Gastroesophageal sphincter (tissue), 4 donors: ENCODE data around the gene COL15A1. TPM values are rescaled to one million over a fixed set of nuclear protein-coding genes. Genes with fewer than 3 reads are reported as not detected.

ENCODE experiments used
- ATAC-seq: fragments of 150-250 bp; one replicate; pipeline ENCODE4 v1.9.1; 2016; ENCODE audit warnings: mild to moderate bottlenecking, moderate library complexity
- H3K27ac ChIP-seq, 4 donors: fragments of 200-600 bp; sonication (generic) in 3 of 4; 1 replicate in 3 of 4; 2 replicates in 1 of 4; pipeline ENCODE4 v1.5.1; 2016 to 2019
- H3K27me3 ChIP-seq: fragments of 200-600 bp; sonication (generic); one replicate; pipeline ENCODE4 v1.5.1; 2019
- H3K36me3 ChIP-seq, 2 donors: fragments of 200-600 bp; sonication (generic); one replicate each; pipeline ENCODE4 v1.5.1; 2019; ENCODE audit warnings: control low read depth in 1 of 2
- H3K4me1 ChIP-seq, 3 donors: fragments of 200-600 bp; sonication (generic); 1 replicate in 2 of 3; 2 replicates in 1 of 3; pipeline ENCODE4 v1.5.1; 2016 to 2019; ENCODE audit warnings: control low read depth in 2 of 3
- H3K4me3 ChIP-seq, 2 donors: fragments of 200-600 bp; sonication (generic); one replicate each; pipeline ENCODE4 v1.5.1; 2019; ENCODE audit warnings: mild to moderate bottlenecking in 1 of 2, moderate library complexity in 1 of 2
- H3K9me3 ChIP-seq, 3 donors: fragments of 200-600 bp; sonication (generic); one replicate each; pipeline ENCODE4 v1.5.1; 2017 to 2019; ENCODE audit warnings: control low read depth in 2 of 3
- EP300 ChIP-seq: sonication (generic); formaldehyde crosslinking; IDR thresholded peaks from one replicate; pipeline ENCODE4 v1.6.1; 2017; ENCODE audit warnings: antibody characterized with exemption, mild to moderate bottlenecking
- POLR2A ChIP-seq, 2 donors: fragments of 450-650 bp; IDR thresholded peaks; one replicate each; pipeline ENCODE4 v1.6.1; 2017; ENCODE audit warnings: antibody characterized with exemption in 2 of 2, mild to moderate bottlenecking in 2 of 2, moderate library complexity in 1 of 2
- POLR2AphosphoS5 ChIP-seq: sonication (generic); formaldehyde crosslinking; IDR thresholded peaks from one replicate; pipeline ENCODE4 v1.6.1; 2017; ENCODE audit warnings: antibody characterized with exemption
- WGBS, 2 donors: methylation state at CpG; one replicate each; pipeline ENCODE4 v1.1.5; 2018; ENCODE audit warnings: low coverage in 1 of 2; 5-methylcytosine and 5-hydroxymethylcytosine counted together
- total RNA-seq, 4 donors: library from RNA; depleted of rRNA; stranded (reverse); fragments of >200 nt; gene quantifications; one replicate each; pipeline ENCODE4 v1.1.0, GENCODE V29; 2016
- TF ChIP-seq, protein P1 (sequence below), 4 experiments: fragments of 200-600 bp in 2 of 4; fragments of 450-650 bp in 2 of 4; sonication (generic) in 1 of 4; IDR thresholded peaks; one replicate each; pipeline ENCODE4 v1.5.1; 2017 to 2019; ENCODE audit warnings: antibody characterized with exemption in 4 of 4, mild to moderate bottlenecking in 2 of 4, moderate library complexity in 2 of 4

COL15A1 gene
- total RNA-seq, 4 donors from 2014 or later = 80.5 to 256 (median 97.2) TPM

DNA sequence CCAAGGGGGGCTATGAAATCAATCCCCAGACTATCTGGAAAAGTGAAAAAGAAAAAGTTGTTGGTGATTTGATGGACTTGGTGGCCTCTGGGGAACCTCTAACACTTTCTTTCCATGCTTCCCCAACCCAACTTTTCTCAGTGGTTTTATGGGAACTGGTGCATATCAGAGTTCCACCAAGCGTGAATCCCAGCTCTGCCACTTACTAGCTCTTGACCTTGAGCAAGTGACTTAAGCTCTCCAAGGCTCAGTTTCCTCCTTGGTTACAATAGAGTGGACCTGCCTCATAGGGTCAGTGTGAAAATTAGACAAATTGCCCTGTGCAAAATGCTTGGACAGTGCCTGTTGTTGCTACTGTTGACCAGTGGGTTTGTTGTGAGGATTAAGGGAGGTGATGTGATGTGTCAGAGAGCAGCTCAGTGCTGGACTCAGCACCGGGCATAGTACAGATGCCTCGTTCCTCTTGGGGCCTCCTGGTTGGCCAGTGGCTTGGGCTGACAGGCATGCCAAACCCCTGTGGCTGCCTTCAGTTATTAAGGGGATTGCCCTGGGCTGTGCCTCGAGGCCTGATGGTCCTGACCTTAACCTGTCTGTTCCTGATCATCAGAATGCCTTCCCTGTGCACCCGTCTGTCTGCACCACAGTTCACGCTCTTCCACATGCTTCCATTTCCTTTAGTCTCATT, 49.3 kb downstream of the COL15A1 start:
- Histone ChIP-seq H3K4me1 (peaks cover 14 to 81% (median 23%) of the 10 kb centered on the region in 3 donors), H3K27me3 (no peaks in the 10 kb centered on the region), H3K36me3 (peaks cover 0 to 40% of the 10 kb centered on the region in 2 donors), H3K27ac (peak overlapping the region in 3 of 4 donors; percentile 72 to 88 (median 85)), H3K9me3 (no peaks in the 10 kb centered on the region), H3K4me3 (no peak overlapping the region)
- no peak for TF ChIP-seq POLR2A (IDR thresholded peaks at IDR 0.05)
- TF ChIP-seq, protein P1, sequence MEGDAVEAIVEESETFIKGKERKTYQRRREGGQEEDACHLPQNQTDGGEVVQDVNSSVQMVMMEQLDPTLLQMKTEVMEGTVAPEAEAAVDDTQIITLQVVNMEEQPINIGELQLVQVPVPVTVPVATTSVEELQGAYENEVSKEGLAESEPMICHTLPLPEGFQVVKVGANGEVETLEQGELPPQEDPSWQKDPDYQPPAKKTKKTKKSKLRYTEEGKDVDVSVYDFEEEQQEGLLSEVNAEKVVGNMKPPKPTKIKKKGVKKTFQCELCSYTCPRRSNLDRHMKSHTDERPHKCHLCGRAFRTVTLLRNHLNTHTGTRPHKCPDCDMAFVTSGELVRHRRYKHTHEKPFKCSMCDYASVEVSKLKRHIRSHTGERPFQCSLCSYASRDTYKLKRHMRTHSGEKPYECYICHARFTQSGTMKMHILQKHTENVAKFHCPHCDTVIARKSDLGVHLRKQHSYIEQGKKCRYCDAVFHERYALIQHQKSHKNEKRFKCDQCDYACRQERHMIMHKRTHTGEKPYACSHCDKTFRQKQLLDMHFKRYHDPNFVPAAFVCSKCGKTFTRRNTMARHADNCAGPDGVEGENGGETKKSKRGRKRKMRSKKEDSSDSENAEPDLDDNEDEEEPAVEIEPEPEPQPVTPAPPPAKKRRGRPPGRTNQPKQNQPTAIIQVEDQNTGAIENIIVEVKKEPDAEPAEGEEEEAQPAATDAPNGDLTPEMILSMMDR (IDR thresholded peaks at IDR 0.05) = no peak
- ATAC-seq = no peak
- 64 to 80% methylated on average over 2 of the region's 6 CpGs for WGBS, 2 donors

DNA sequence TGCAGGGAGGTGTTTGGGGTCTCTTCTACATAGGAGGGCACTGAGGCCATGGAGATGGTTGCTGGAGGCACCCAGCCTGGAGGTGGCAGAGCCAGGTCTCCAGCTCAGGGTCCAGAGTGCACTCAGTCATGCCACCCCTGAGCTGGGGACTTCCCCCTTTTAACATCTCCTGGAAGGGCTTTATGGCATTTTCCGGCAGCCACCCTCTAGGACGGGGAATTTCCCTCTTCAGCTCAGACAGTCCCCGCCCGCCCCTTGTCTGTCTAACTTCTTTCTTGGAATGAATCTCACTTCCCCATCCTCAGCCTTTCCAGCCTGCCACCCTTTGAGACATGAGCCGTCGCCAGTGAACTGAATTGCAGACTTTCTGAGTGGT, 49.9 kb downstream of the COL15A1 start:
- WGBS, 2 donors = 29 to 47% methylated on average over 4 to 5 of the region's 6 CpGs
- Histone ChIP-seq H3K4me3 (no peak overlapping the region), H3K9me3 (no peaks in the 10 kb centered on the region), H3K27ac (peak overlapping the region; percentile 12 to 88 (median 78)), H3K36me3 (peaks cover 0 to 40% of the 10 kb centered on the region in 2 donors), H3K27me3 (no peaks in the 10 kb centered on the region), H3K4me1 (peaks cover 14 to 81% (median 28%) of the 10 kb centered on the region in 3 donors)
- ATAC-seq = peak; percentile 7
- TF ChIP-seq, protein P1 (IDR thresholded peaks at IDR 0.05) = no peak
- TF ChIP-seq EP300 (no peak), POLR2A (IDR thresholded peaks at IDR 0.05) (no peak), POLR2AphosphoS5 (no peak)

DNA sequence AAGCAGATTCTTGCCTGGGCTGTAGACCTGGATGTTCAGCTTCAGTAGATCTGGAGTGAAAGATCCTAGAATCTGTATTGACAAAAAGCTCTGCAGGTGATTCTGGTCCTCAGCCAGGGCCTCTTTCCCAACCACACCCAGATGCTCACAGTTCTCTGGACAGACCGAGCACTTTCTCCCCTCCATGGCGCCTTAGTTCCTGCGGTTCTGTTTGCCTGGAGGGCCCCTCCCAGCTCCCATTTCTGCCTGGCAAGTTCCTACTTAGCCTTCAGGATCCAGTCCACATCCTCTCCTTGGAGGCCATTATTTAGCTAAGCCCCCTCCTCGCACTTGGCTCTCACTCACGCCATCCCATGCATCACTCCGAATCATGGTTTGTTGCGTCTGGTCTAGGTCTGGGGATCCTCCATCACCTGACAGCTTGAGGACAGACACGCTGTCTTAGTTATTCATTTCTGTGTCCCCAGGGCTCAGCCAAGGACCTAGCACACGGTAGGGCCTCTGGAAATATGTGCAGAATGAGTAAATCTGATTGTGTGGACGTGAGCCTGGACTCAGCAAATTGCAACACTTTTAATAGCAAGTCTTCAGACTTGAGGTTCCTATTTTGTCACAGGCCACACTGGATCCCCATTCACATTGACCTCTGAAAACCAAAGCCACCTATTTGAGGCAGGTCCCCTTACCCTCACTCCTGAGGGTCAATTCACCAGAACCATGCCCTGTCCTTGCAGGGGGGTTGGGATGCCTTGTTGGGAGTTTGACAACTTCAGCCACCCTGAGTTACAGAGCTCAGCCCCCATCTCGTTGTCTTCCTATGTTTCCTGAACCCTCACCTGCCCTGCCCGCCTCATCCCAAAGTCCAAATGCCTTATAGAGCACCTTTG, 50.7 kb downstream of the COL15A1 start:
- H3K27me3 ChIP-seq = no peaks in the 10 kb centered on the region
- H3K4me3 ChIP-seq = no peak overlapping the region
- WGBS, 2 donors = 70 to 82% methylated on average over 6 to 7 of the region's 12 CpGs
- H3K27ac ChIP-seq = peak overlapping the region; percentile 48 to 88 (median 78)
- H3K9me3 ChIP-seq = no peaks in the 10 kb centered on the region
- peaks cover 14 to 81% (median 37%) of the 10 kb centered on the region in 3 donors for H3K4me1 ChIP-seq
- TF ChIP-seq EP300 (no peak), POLR2AphosphoS5 (no peak), POLR2A (IDR thresholded peaks at IDR 0.05) (no peak)
- TF ChIP-seq, protein P1 (IDR thresholded peaks at IDR 0.05) = no peak
- peaks cover 0 to 35% of the 10 kb centered on the region in 2 donors for H3K36me3 ChIP-seq
- ATAC-seq = no peak

DNA sequence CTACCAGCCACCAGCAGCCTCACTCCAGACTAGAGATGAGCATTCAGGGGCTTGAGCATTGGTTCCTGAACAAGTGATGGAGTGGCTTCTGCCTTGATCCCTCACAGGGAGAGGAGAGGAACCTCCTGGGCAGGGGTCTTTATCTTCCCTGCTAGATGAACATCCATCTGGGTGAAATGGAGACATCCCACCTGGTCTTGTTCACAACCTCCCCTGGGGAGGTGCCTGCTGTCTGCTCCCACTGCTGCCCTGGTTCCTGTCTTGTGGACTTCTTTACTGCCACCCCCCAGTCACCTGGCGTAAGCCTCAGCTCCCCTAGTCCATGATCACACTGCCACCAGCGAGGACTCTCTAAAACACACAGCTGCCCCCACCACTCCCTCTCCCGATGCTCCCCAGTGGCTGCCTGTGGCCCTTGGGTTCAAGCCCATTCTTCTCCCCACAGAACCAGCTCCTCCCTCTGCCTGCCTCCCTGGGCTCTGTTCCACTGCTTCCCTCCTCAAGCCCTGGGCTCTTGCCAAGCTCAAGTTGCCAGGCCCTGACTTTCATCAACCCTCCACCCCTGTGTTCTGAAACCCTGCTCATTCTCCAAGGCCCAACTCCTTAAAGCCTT, 51.5 kb downstream of the COL15A1 start:
- Histone ChIP-seq H3K4me1 (peaks cover 14 to 78% (median 37%) of the 10 kb centered on the region in 3 donors), H3K27me3 (no peaks in the 10 kb centered on the region), H3K9me3 (no peaks in the 10 kb centered on the region), H3K4me3 (no peak overlapping the region), H3K36me3 (peaks cover 0 to 27% of the 10 kb centered on the region in 2 donors), H3K27ac (peak overlapping the region; percentile 48 to 88 (median 78))
- peak; percentile 24 for TF ChIP-seq POLR2AphosphoS5
- TF ChIP-seq EP300 = no peak
- TF ChIP-seq, protein P1 (IDR thresholded peaks at IDR 0.05) = no peak
- peak; percentile 24 for ATAC-seq
- 20 to 36% methylated on average over 1 to 2 of the region's 3 CpGs for WGBS, 2 donors
